T-cell (primary cell): Measurements from ENCODE around the gene TBCCD1. TPM values are rescaled to one million over a fixed set of nuclear protein-coding genes. Genes with fewer than 3 reads are reported as not detected.

Experiments
- ATAC-seq, 4 experiments: fragments of 200-7000 bp in 3 of 4; fragments of 150-1000 bp in 1 of 4; cut with Tn5 transposase; replicated peaks in 1 of 4; 1 replicate in 3 of 4; 2 replicates in 1 of 4; pipeline ENCODE4 v1.10.0; 2021; ENCODE audit warnings: moderate library complexity in 3 of 4, mild to moderate bottlenecking in 2 of 4, moderate number of reproducible peaks in 1 of 4
- CTCF ChIA-PET, 2 donors: fragments of 300-600 bp; sonication (Branson Sonifier 250); formaldehyde crosslinking; loops; one replicate each; lab custom pipeline; 2022; ENCODE audit warnings: antibody characterized with exemption in 2 of 2; lab: Charles Lee
- POLR2A ChIA-PET, 2 donors: fragments of 300-600 bp; sonication (Branson Sonifier 250); formaldehyde crosslinking; loops; one replicate each; lab custom pipeline; 2022; ENCODE audit warnings: antibody characterized with exemption in 2 of 2; lab: Charles Lee
- DNase-seq, 35 experiments: peaks; one replicate each; pipeline versions ENCODE4 v3.0.0 to v3.0.0-alpha.2; 2013 to 2023
- H3K27ac ChIP-seq: one replicate; pipeline ENCODE4 v1.5.1; 2013; ENCODE audit warnings: low read length
- H3K27me3 ChIP-seq, 2 experiments: replicated peaks in 1 of 2; 1 replicate in 1 of 2; 2 replicates in 1 of 2; pipeline versions ENCODE4 v1.6.1 to v1.7.0; 2013; ENCODE audit warnings: low read length in 1 of 2, mixed read lengths in 1 of 2; ENCODE audit not compliant: control insufficient read depth in 2 of 2, insufficient read depth in 2 of 2; ENCODE audit errors: extremely low read depth in 1 of 2
- H3K36me3 ChIP-seq, 2 donors: 1 replicate in 1 of 2; 2 replicates in 1 of 2; pipeline versions ENCODE4 v1.6.1 to v1.7.0; 2013; ENCODE audit warnings: low read length in 1 of 2; ENCODE audit not compliant: control insufficient read depth in 2 of 2, insufficient read depth in 1 of 2; ENCODE audit errors: extremely low read depth in 1 of 2
- H3K4me1 ChIP-seq, 2 experiments: 1 replicate in 1 of 2; 2 replicates in 1 of 2; pipeline versions ENCODE4 v1.6.1 to v1.7.0; 2013; ENCODE audit warnings: low read length in 2 of 2, mixed read lengths in 1 of 2; ENCODE audit not compliant: insufficient read depth in 2 of 2, control insufficient read depth in 1 of 2; ENCODE audit errors: extremely low read depth in 1 of 2
- H3K4me3 ChIP-seq, 2 donors: 1 replicate in 1 of 2; 2 replicates in 1 of 2; pipeline versions ENCODE4 v1.5.1 to v1.7.0; 2013; ENCODE audit warnings: mild to moderate bottlenecking in 2 of 2, low read length in 1 of 2, moderate library complexity in 1 of 2; ENCODE audit not compliant: control insufficient read depth in 1 of 2; ENCODE audit errors: extremely low read depth in 1 of 2
- H3K9me3 ChIP-seq: 2 replicates; pipeline ENCODE4 v1.7.0; 2013
- H3K27ac Mint-ChIP-seq, 2 donors: one replicate each; pipeline ENCODE4 v1.8.0; 2020 to 2021; ENCODE audit warnings: mild to moderate bottlenecking in 2 of 2, mixed read lengths in 2 of 2
- H3K27me3 Mint-ChIP-seq, 2 donors: one replicate each; pipeline ENCODE4 v1.8.0; 2021 to 2022; ENCODE audit warnings: mixed read lengths in 2 of 2
- H3K36me3 Mint-ChIP-seq: one replicate; pipeline ENCODE4 v1.8.0; 2021; ENCODE audit warnings: mixed read lengths
- H3K4me1 Mint-ChIP-seq, 3 donors: one replicate each; pipeline ENCODE4 v1.8.0; 2020 to 2022; ENCODE audit warnings: mixed read lengths in 3 of 3, mild to moderate bottlenecking in 1 of 3
- H3K4me3 Mint-ChIP-seq, 3 donors: one replicate each; pipeline ENCODE4 v1.8.0; 2020 to 2022; ENCODE audit warnings: mild to moderate bottlenecking in 3 of 3, mixed read lengths in 3 of 3, moderate library complexity in 3 of 3
- H3K9me3 Mint-ChIP-seq, 3 donors: one replicate each; pipeline ENCODE4 v1.8.0; 2020 to 2022; ENCODE audit warnings: mixed read lengths in 3 of 3
- WGBS: methylation state at CpG from one replicate; pipeline ENCODE4 v1.1.5; 2013; ENCODE audit warnings: missing lambda C conversion rate; ENCODE audit not compliant: insufficient coverage; 5-methylcytosine and 5-hydroxymethylcytosine counted together
- total RNA-seq, 35 experiments: library from RNA in 6 of 35; stranded (reverse) in 6 of 35; fragments of 120-200 nt in 1 of 35; gene quantifications; one replicate each; pipeline versions ENCODE4 v1.2.1 to v1.2.4 and lab custom pipeline; 2013 to 2026

Gene TBCCD1
- total RNA-seq, 5 donors from 2014 or later (not counting 1 experiment from before 2014, with no cell fraction given): 16.1 to 17.4 (median 16.5) TPM

DNA sequence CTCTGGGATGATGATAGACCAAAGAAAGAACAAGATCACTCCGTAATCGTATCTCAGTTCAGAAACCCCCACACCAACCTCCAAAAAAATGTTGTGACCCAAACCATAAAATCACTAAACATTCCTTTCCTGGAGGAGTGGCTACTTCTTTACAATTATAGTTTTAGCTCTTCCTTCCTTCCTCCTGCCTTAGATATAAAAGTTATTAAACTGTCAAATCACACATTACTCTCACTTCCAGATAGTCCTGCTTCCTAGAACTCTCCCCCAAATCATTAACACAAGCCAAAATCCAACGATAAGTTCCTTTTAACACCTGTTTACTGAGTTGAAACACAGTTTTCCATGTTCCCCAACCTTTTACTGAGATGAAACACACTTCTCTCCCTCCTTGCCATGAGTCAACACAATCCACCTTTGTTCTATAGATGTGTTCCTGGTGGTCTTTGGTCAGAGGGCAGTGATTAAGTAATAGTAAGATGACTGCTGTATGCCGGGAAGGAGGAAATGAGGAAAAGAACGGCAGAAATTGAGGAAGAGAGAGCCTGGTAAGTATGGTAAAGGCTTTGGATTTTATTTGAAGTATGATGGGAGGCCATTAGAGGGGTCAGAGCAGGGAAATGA, 14.6 kb downstream of the TBCCD1 start:
- CTCF ChIA-PET: interaction anchor here in 1 of 2 donors (0.6 kb wide), 1 partner anchor 233 kb away, joined by 3 read pairs; no protein-coding TSS in a partner anchor
- POLR2A ChIA-PET: interaction anchor here in 1 of 2 donors (0.6 kb wide), 1 partner anchor 16 kb away, joined by 3 read pairs; no protein-coding TSS in a partner anchor
- Mint-ChIP-seq H3K27ac (no peak overlapping the region), H3K4me1 (no peaks in the 10 kb centered on the region), H3K36me3 (peaks cover 53% of the 10 kb centered on the region), H3K27me3 (no peaks in the 10 kb centered on the region), H3K4me3 (no peak overlapping the region), H3K9me3 (no peaks in the 10 kb centered on the region)
- H3K9me3 ChIP-seq: no peaks in the 10 kb centered on the region
- H3K4me3 ChIP-seq: no peak overlapping the region
- H3K27me3 ChIP-seq: no peaks in the 10 kb centered on the region
- H3K4me1 ChIP-seq: no peaks in the 10 kb centered on the region
- DNase-seq (no peak), ATAC-seq (no peak)
- 93% methylated on average over 3 of the region's 5 CpGs for WGBS
- peaks cover 0 to 69% of the 10 kb centered on the region in 2 donors for H3K36me3 ChIP-seq
- no peak overlapping the region for H3K27ac ChIP-seq

DNA sequence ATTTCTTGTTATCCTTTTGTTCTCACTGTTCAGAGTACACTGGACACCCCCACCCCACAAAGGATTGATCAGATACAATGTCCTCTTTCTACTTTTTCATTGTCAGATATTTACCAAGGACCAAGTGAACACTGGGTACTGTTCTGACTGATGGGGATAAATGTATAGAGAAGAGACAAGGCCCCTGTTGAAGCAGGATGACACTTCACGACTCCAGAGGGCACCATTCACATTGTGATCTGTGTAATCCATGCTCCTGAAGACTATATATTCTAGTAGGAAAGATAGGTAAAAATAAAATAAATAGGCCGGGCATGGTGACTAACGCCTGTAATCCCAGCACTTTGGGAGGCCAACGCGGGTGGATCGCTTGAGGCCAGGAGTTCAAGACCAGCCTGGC, 15.8 kb downstream of the TBCCD1 start:
- H3K36me3 Mint-ChIP-seq: peaks cover 47% of the 10 kb centered on the region
- CTCF ChIA-PET: no interaction called here
- no peak overlapping the region for H3K4me3 ChIP-seq

DNA sequence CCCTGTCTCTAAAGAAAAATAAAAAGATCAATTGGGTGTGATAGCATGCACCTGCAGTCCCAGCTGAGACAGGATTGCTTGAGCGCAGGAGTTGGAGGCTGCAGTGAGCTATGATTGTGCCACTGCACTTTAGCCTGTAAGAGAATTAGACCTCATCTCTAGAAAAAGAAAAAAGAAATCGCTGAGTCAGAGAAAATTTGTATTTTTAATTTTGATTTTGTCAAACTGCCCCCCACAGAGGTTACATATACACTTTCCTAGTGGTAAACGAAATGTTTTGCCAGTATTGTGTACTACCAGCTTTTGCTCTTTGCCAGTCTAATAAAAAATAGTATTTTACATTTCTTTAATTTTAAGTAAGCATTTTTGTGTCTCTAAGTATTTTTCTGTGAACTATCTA, 17.6 kb downstream of the TBCCD1 start:
- peaks cover 40% of the 10 kb centered on the region for H3K36me3 Mint-ChIP-seq
- ATAC-seq: no peak

More for the DNA sequence above, 15.8 kb downstream of the TBCCD1 start:
- H3K27ac Mint-ChIP-seq: no peak overlapping the region
- peaks cover 0 to 62% of the 10 kb centered on the region in 2 donors for H3K36me3 ChIP-seq
- H3K9me3 Mint-ChIP-seq: no peaks in the 10 kb centered on the region
- no peaks in the 10 kb centered on the region for H3K4me1 Mint-ChIP-seq
- ATAC-seq: no peak
- WGBS: no CpG with 5 or more reads among the region's 6 CpGs
- POLR2A ChIA-PET: no interaction called here
- no peaks in the 10 kb centered on the region for H3K9me3 ChIP-seq
- H3K27me3 Mint-ChIP-seq: no peaks in the 10 kb centered on the region
- H3K4me3 Mint-ChIP-seq: no peak overlapping the region
- no peak for DNase-seq
- H3K4me1 ChIP-seq: no peaks in the 10 kb centered on the region
- no peak overlapping the region for H3K27ac ChIP-seq
- H3K27me3 ChIP-seq: no peaks in the 10 kb centered on the region

DNA sequence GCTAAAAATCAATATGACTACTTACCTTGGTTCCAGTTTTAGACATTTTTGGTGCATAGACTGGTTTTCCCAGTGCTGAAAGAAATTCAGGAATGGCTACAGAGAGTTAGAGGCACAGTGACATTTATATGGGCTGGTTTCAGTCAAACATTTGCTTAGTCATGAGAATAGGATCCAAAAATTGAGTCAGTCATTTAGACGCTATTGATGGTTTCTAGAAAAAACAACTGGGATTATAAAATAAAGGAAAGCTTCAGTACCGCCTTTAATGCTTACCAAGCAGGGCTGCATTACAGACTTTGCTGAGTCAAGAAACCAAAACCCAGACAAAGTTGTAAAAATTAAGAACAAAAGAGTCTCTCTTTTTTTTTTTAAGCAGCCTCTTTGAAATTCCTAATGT, 22.9 kb downstream of the TBCCD1 start, which contains the start of gene CRYGS:
TSS of gene CRYGS (minus strand) at position 100 of the 400 bp plus-strand sequence. CDS start at position 46, 54 bp downstream.
- peaks cover 3 to 6% of the 10 kb centered on the region in 2 experiments for H3K4me1 ChIP-seq
- H3K27me3 Mint-ChIP-seq: no peaks in the 10 kb centered on the region
- H3K36me3 Mint-ChIP-seq: peaks cover 28% of the 10 kb centered on the region
- H3K4me3 Mint-ChIP-seq: no peak within 1 kb of the TSS
- H3K4me3 ChIP-seq: no peak within 1 kb of the TSS
- no CpG with 5 or more reads among the region's 2 CpGs for WGBS
- peaks cover 0 to 14% of the 10 kb centered on the region in 2 donors for H3K36me3 ChIP-seq
- peaks cover 9 to 11% (median 9%) of the 10 kb centered on the region in 3 donors for H3K4me1 Mint-ChIP-seq
- CTCF ChIA-PET: interaction anchor here in 1 of 2 donors (0.6 kb wide), 1 partner anchor 549 kb away, joined by 3 read pairs; no protein-coding TSS in a partner anchor
- no peaks in the 10 kb centered on the region for H3K9me3 Mint-ChIP-seq
- H3K9me3 ChIP-seq: no peaks in the 10 kb centered on the region
- ATAC-seq (no peak), DNase-seq (no peak)
- no peak within 1 kb of the TSS for H3K27ac Mint-ChIP-seq
- no peaks in the 10 kb centered on the region for H3K27me3 ChIP-seq
- no peak within 1 kb of the TSS for H3K27ac ChIP-seq
- POLR2A ChIA-PET: interaction anchor here in 1 of 2 donors (0.8 kb wide), 1 partner anchor 561 kb away, joined by 3 read pairs; no protein-coding TSS in a partner anchor

More for the DNA sequence above, 17.6 kb downstream of the TBCCD1 start:
- POLR2A ChIA-PET: interaction anchor here in 1 of 2 donors (0.6 kb wide), 1 partner anchor 275 kb away, joined by 4 read pairs; no protein-coding TSS in a partner anchor
- peaks cover 0 to 48% of the 10 kb centered on the region in 2 donors for H3K36me3 ChIP-seq
- no peaks in the 10 kb centered on the region for H3K9me3 ChIP-seq
- H3K4me3 ChIP-seq: no peak overlapping the region
- 100% methylated on average over 1 of the region's 3 CpGs for WGBS
- CTCF ChIA-PET: interaction anchor here (0.6 to 1.7 kb wide), 3 partner anchors 9 to 566 kb away, joined by 3 to 9 read pairs (median 6); no protein-coding TSS in a partner anchor
- H3K4me3 Mint-ChIP-seq: no peak overlapping the region
- no peaks in the 10 kb centered on the region for H3K4me1 Mint-ChIP-seq
- DNase-seq: no peak
- no peaks in the 10 kb centered on the region for H3K4me1 ChIP-seq
- H3K27me3 ChIP-seq: no peaks in the 10 kb centered on the region
- no peaks in the 10 kb centered on the region for H3K27me3 Mint-ChIP-seq
- H3K9me3 Mint-ChIP-seq: no peaks in the 10 kb centered on the region
- H3K27ac Mint-ChIP-seq: no peak overlapping the region
- H3K27ac ChIP-seq: no peak overlapping the region

DNA sequence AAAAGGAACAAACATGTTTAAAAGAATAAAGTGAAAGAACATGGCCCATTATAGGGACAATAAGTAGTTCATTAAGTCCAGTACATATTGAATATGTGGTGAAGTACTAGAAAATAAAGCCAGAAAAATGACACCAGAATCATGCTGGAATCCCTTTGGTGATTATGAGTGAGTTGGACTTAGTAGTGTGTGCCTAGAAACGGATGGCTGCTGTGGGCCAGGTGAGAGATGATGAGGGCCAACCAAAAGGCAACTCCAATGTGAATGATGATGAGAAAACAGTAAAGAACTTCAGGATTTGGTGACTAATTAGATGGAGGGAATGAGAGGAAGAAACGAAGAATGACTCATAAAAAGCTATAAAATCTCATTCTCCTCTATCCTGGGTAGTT, 26.3 kb downstream of the TBCCD1 start:
- Histone ChIP-seq H3K27me3 (no peaks in the 10 kb centered on the region), H3K4me1 (peaks cover 3 to 6% of the 10 kb centered on the region in 2 experiments), H3K36me3 (peaks cover 0 to 4% of the 10 kb centered on the region in 2 donors), H3K4me3 (no peak overlapping the region), H3K9me3 (no peaks in the 10 kb centered on the region), H3K27ac (no peak overlapping the region)
- no peaks in the 10 kb centered on the region for H3K9me3 Mint-ChIP-seq
- H3K27ac Mint-ChIP-seq: peak overlapping the region; percentile 4 to 68
- no peak for DNase-seq
- peak in 3 of 4 experiments; percentile 17 to 52 (median 28) for ATAC-seq
- ChIA-PET POLR2A (interaction anchor here (0.5 to 0.7 kb wide), 2 partner anchors 10 to 559 kb away, joined by 3 read pairs; no protein-coding TSS in a partner anchor), CTCF (interaction anchor here (0.5 to 4.2 kb wide), 61 partner anchors 9 to 882 kb away, joined by 3 to 56 read pairs (median 5); partner anchors contain the start of gene DNAJB11 (in 1 of the 2))
- peaks cover 9 to 15% (median 9%) of the 10 kb centered on the region in 3 donors for H3K4me1 Mint-ChIP-seq
- 11% methylated on average over 1 of the region's 2 CpGs for WGBS
- H3K27me3 Mint-ChIP-seq: no peaks in the 10 kb centered on the region
- peaks cover 16% of the 10 kb centered on the region for H3K36me3 Mint-ChIP-seq
- H3K4me3 Mint-ChIP-seq: no peak overlapping the region

DNA sequence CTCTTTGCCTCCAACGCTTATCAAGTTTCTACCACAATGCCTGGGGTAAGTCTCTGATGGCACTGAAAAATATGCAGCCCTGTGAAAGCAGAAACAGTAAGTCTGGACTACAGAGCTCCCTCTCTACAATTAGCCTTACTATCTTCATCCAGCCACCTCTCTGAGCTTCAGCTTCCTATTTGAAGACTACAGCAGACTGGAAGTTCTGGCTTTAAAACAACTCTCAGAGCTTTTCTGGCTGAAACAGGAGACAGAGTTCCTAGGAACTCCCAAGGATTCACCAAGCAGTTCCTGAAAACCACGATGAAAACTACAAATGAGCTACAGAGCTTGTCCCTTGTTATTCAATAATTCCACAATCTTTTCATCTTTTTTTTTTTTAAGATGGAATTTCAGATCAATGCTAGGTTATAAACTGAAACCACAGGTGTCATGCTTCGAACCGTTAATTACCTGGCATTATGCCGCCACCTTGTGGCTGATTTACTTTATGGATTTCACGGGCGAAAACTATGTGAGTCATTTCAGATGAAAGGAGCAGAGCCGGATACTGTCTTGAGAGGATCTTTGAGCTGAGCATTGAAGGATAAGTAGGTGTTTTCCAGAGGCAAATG, 26.8 kb downstream of the TBCCD1 start:
- peaks cover 0 to 4% of the 10 kb centered on the region in 2 donors for H3K36me3 ChIP-seq
- ATAC-seq (peak; percentile 86 to 97 (median 95)), DNase-seq (peak; percentile 60 to 93 (median 79))
- no peak overlapping the region for H3K4me3 ChIP-seq
- Mint-ChIP-seq H3K27me3 (no peaks in the 10 kb centered on the region), H3K27ac (peak overlapping the region; percentile 4 to 68), H3K36me3 (peaks cover 16% of the 10 kb centered on the region), H3K4me1 (peaks cover 9 to 15% (median 9%) of the 10 kb centered on the region in 3 donors), H3K4me3 (no peak overlapping the region), H3K9me3 (no peaks in the 10 kb centered on the region)
- peaks cover 3 to 6% of the 10 kb centered on the region in 2 experiments for H3K4me1 ChIP-seq
- no peaks in the 10 kb centered on the region for H3K9me3 ChIP-seq
- no peaks in the 10 kb centered on the region for H3K27me3 ChIP-seq
- ChIA-PET POLR2A (interaction anchor here (0.5 to 0.7 kb wide), 2 partner anchors 10 to 558 kb away, joined by 3 read pairs; no protein-coding TSS in a partner anchor), CTCF (interaction anchor here (0.5 to 4.2 kb wide), 72 partner anchors 9 to 1074 kb away, joined by 3 to 56 read pairs (median 4); partner anchors contain the start of gene DNAJB11 (in 1 of the 2))
- no peak overlapping the region for H3K27ac ChIP-seq
- 10% methylated on average over 8 of the region's 8 CpGs for WGBS
